ENCODE measurements around the gene FRRS1.
"Not testable (repeated sequence)": the region's sequence is repeated elsewhere in the genome, so short reads cannot be mapped to it uniquely, and the experiment has no call there.

Gene FRRS1

GRCh38 chr1:99766378-99766800 is at the start of gene FRRS1:
Gene FRRS1, minus strand, starts transcription at chr1:99766635. Its CDS starts 17,867 bp downstream, at chr1:99748768.
- FAIRE-seq, result peak; percentile 95
- peak; percentile 64 for DNase-seq (ENCODE audit: insufficient read length, low spot score)

- FAIRE-seq (no peak), DNase-seq (ENCODE audit: insufficient read length, low spot score) (no peak)
Observed at GRCh38 chr1:99814373-99814900, 48.0 kb upstream of the FRRS1 start.

- DNase-seq (ENCODE audit: insufficient read length, low spot score), result no peak
- no peak for FAIRE-seq
Observed at GRCh38 chr1:99811747-99812146, 45.3 kb upstream of the FRRS1 start.

GRCh38 chr1:99811075-99811474 is 44.6 kb upstream of the FRRS1 start:
- DNase-seq (ENCODE audit: insufficient read length, low spot score) (no peak), FAIRE-seq (no peak)

GRCh38 chr1:99808391-99809115 is 42.1 kb upstream of the FRRS1 start:
- peak; percentile 53 for DNase-seq (ENCODE audit: insufficient read length, low spot score)

GRCh38 chr1:99806882-99807281 is 40.4 kb upstream of the FRRS1 start:
- DNase-seq (ENCODE audit: insufficient read length, low spot score) (no peak), FAIRE-seq (no peak)

More at GRCh38 chr1:99808391-99809115, 42.1 kb upstream of the FRRS1 start:
- peak; percentile 95 for FAIRE-seq

GRCh38 chr1:99801584-99801983 is 35.1 kb upstream of the FRRS1 start:
- DNase-seq (ENCODE audit: insufficient read length, low spot score) (no peak), FAIRE-seq (no peak)

- FAIRE-seq; DNase-seq (ENCODE audit: insufficient read length, low spot score): not testable (repeated sequence)
Observed at GRCh38 chr1:99793861-99794260, 27.4 kb upstream of the FRRS1 start.

- DNase-seq (ENCODE audit: insufficient read length, low spot score) (no peak), FAIRE-seq (peak; percentile 11)
Observed at GRCh38 chr1:99789715-99790114, 23.3 kb upstream of the FRRS1 start.

- DNase-seq (ENCODE audit: insufficient read length, low spot score) (no peak), FAIRE-seq (no peak)
Observed at GRCh38 chr1:99788896-99789295, 22.5 kb upstream of the FRRS1 start.

- DNase-seq (ENCODE audit: insufficient read length, low spot score), result peak; percentile 13
- peak; percentile 94 for FAIRE-seq
Observed at GRCh38 chr1:99786751-99787501, 20.5 kb upstream of the FRRS1 start.

GRCh38 chr1:99784809-99785255 is 18.4 kb upstream of the FRRS1 start:
- FAIRE-seq (peak; percentile 86), DNase-seq (ENCODE audit: insufficient read length, low spot score) (no peak)

GRCh38 chr1:99784143-99784542 is 17.7 kb upstream of the FRRS1 start:
- no peak for FAIRE-seq
- DNase-seq (ENCODE audit: insufficient read length, low spot score), result no peak

- no peak for FAIRE-seq
- DNase-seq (ENCODE audit: insufficient read length, low spot score), result no peak
Observed at GRCh38 chr1:99782920-99783319, 16.5 kb upstream of the FRRS1 start.

GRCh38 chr1:99782397-99782796 is 16.0 kb upstream of the FRRS1 start:
- no peak for FAIRE-seq
- no peak for DNase-seq (ENCODE audit: insufficient read length, low spot score)

GRCh38 chr1:99781798-99782197 is 15.4 kb upstream of the FRRS1 start:
- DNase-seq (ENCODE audit: insufficient read length, low spot score) (no peak), FAIRE-seq (no peak)

- FAIRE-seq (peak; percentile 44), DNase-seq (ENCODE audit: insufficient read length, low spot score) (no peak)
Observed at GRCh38 chr1:99777752-99778151, 11.3 kb upstream of the FRRS1 start.

- FAIRE-seq (no peak), DNase-seq (ENCODE audit: insufficient read length, low spot score) (no peak)
Observed at GRCh38 chr1:99776120-99776519, 9.7 kb upstream of the FRRS1 start.

GRCh38 chr1:99772809-99773208 is 6.4 kb upstream of the FRRS1 start:
- FAIRE-seq (no peak), DNase-seq (ENCODE audit: insufficient read length, low spot score) (no peak)

- FAIRE-seq, result no peak
- no peak for DNase-seq (ENCODE audit: insufficient read length, low spot score)
Observed at GRCh38 chr1:99771513-99771918, 5.1 kb upstream of the FRRS1 start.

- no peak for DNase-seq (ENCODE audit: insufficient read length, low spot score)
- no peak for FAIRE-seq
Observed at GRCh38 chr1:99768524-99769245, 2.2 kb upstream of the FRRS1 start.
